ENCODE measurements around the gene NOS1. TPM values are rescaled to one million over a fixed set of nuclear protein-coding genes. Genes with fewer than 3 reads are reported as not detected.

Gene NOS1
- total and polyA plus RNA-seq, 2 of the 8 experiments (the other 6 are each of a cell fraction or from before 2014, with no cell fraction given): 1.5 to 2.0 TPM

DNA sequence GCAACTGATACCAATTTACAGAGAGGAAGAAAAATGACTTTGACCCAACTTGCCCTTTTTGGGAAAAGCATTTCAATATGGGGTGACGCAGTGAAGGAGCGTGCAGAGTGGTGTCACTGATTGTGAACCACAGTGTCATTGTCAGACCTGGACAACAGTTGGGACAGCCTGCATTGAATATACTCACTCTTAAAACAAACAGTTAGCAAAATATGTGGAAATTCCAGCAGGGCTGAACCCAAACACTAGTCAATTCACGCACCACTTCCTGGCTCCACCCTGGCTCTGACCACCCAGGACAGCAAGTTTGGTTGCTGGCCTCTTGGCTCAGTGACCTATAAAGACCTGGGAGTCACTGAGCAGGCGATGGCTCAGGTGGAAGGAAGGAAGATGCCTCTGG is 61.3 kb downstream of the NOS1 start:
- no peaks in the 10 kb centered on the region for H3K23me2 ChIP-seq (ENCODE audit: low read depth, low read length)
- no peak overlapping the region for H3K4me3 ChIP-seq (ENCODE audit: extremely low read depth in 1 of 4, insufficient read depth in 2 of 4, low read depth in 3 of 4, low read length in 4 of 4)
- no peak overlapping the region for H2AFZ ChIP-seq (ENCODE audit: low read length)
- no peak overlapping the region for H3K56ac ChIP-seq (replicated peaks; ENCODE audit: insufficient read length, low read depth, low read length)
- H3K9me3 ChIP-seq (ENCODE audit: insufficient read depth in 2 of 2, low read depth in 1 of 2, low read length in 1 of 2): peaks cover 0 to 3% of the 10 kb centered on the region in 2 experiments; a peak in 1 of 4 replicates
- H2BK120ac ChIP-seq (replicated peaks; ENCODE audit: low read depth, low read length): no peak overlapping the region
- H4K5ac ChIP-seq (ENCODE audit: insufficient read length, low read depth, low read length): no peak overlapping the region
- H3K4me1 ChIP-seq (replicated peaks in 1 of 4; ENCODE audit: control insufficient read depth in 3 of 4, insufficient read depth in 4 of 4, low read length in 3 of 4): no peaks in the 10 kb centered on the region; a peak in 1 of 7 replicates
- H4K91ac ChIP-seq (replicated peaks; ENCODE audit: insufficient read length, low read length): no peak overlapping the region
- FAIRE-seq: no peak
- no peak overlapping the region for H2BK15ac ChIP-seq (ENCODE audit: low read length)
- no peak overlapping the region for H3K14ac ChIP-seq (ENCODE audit: insufficient read length)
- H3K4ac ChIP-seq (replicated peaks; ENCODE audit: insufficient read length, low read depth, low read length): no peak overlapping the region
- H3K27me3 ChIP-seq (replicated peaks in 1 of 4; ENCODE audit: control insufficient read depth in 3 of 4, extremely low read depth in 1 of 4, insufficient read depth in 3 of 4, low read length in 3 of 4): no peaks in the 10 kb centered on the region; a peak in 1 of 7 replicates
- no peak overlapping the region for H2BK20ac ChIP-seq (ENCODE audit: low read length)
- no peak overlapping the region for H2BK12ac ChIP-seq (ENCODE audit: low read depth, low read length)
- no peak overlapping the region for H3K9ac ChIP-seq (replicated peaks in 1 of 4; ENCODE audit: extremely low read depth in 1 of 4, low read depth in 3 of 4, low read length in 3 of 4)
- no peak for DNase-seq (ENCODE audit: low read depth in 1 of 2, low spot score in 2 of 2)
- H4K20me1 ChIP-seq (replicated peaks in 1 of 2; ENCODE audit: control insufficient read depth in 1 of 2, insufficient read depth in 2 of 2, low read length in 2 of 2): peaks cover 0 to 2% of the 10 kb centered on the region in 2 experiments
- no peak overlapping the region for H3K18ac ChIP-seq (ENCODE audit: extremely low read depth, low read length)
- ChIA-PET CTCF (ENCODE audit: partially characterized antibody) (interaction anchor here (0.6 kb wide), 1 partner anchor 85 kb away, joined by 3 read pairs; no protein-coding TSS in a partner anchor), POLR2A (ENCODE audit: partially characterized antibody) (no interaction called here)
- no peak overlapping the region for H3K4me2 ChIP-seq (ENCODE audit: insufficient read depth in 1 of 2, low read depth in 2 of 2, low read length in 2 of 2)
- no peak overlapping the region for H2BK5ac ChIP-seq (ENCODE audit: low read depth, low read length)
- WGBS, 2 experiments (ENCODE audit: extremely low coverage in 1 of 2, insufficient coverage in 1 of 2, insufficient read length in 1 of 2, insufficient replicate concordance in 2 of 2, low coverage in 1 of 2, low lambda C conversion rate in 2 of 2, missing lambda C conversion rate in 1 of 2): 88% methylated on average over 4 of the region's 4 CpGs; no CpG with 5 or more reads in 1 of the 2 experiments
- no peaks in the 10 kb centered on the region for H3K36me3 ChIP-seq (ENCODE audit: control insufficient read depth in 2 of 4, insufficient read depth in 4 of 4, low read length in 3 of 4)
- H2AK5ac ChIP-seq (ENCODE audit: low read depth, low read length): no peak overlapping the region
- H3K79me1 ChIP-seq (ENCODE audit: low read depth, low read length): no peaks in the 10 kb centered on the region
- H3K23ac ChIP-seq (ENCODE audit: insufficient read length): no peak overlapping the region
- no peaks in the 10 kb centered on the region for H3K79me2 ChIP-seq (ENCODE audit: control insufficient read depth in 1 of 2, insufficient read depth in 2 of 2, low read length in 2 of 2)
- H4K8ac ChIP-seq (ENCODE audit: extremely low read depth, insufficient read depth, low read length): no peak overlapping the region
- H3K27ac ChIP-seq (ENCODE audit: low read depth, low read length): no peak overlapping the region
- no peak for TF ChIP-seq SP2 (IDR thresholded peaks at IDR 0.05; ENCODE audit: low read length)

All from H1 (cell line).